ENCODE measurements around the gene FCAMR.
A peak's percentile ranks its signal among the peaks of the same experiment; 100 is the strongest.
"Not testable (repeated sequence)": the region's sequence is repeated elsewhere in the genome, so short reads cannot be mapped to it uniquely, and the experiment has no call there.

Gene FCAMR

DNA sequence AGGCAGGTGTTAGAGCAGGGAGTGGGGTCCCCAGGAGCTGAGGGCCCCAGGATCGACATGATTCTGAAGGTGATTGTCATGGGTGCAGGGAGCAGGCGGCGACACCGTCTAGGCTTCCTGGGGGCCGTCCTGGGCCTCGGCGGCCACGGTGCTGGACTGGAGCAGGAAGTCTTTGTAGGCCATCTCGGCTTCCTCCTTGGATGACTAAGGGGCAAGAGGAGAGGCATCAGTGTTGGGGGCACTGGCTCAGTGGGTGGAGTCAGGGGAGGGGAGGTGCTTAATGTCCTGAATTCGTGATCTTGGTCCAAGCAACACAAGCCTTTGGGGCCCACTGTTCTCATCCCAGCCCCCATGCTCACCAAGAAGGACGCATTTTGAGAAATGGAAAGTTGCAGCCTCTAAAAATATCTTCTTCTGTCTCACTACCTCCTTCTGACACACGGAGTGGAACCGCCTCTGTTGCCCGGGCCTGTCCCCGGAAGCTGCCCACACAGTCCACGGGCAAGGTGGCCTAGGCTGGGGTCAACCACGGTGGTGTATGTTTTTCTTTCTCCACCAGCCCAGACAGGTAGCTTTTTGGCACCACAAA, 40.0 kb downstream of the FCAMR start:
- DNase-seq: peak; percentile 72

DNA sequence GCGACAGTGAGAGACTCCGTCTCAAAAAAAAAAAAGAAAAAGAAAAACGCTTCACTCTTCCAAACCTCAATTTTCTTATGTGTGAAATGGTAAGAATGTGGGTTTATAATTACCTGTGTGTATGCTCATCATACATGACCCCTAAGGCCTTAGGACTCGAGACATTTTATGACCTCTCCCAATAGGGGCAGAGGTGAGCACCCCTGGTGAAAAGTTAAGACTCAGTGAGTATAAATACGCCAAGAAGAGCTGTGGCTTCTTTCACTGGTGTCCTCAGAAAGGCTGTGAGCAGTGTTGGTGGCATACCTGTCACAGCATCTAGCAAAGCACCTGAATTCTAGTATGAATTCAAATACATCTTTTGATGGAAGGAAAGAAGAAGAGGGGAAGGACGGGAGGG, 40.7 kb downstream of the FCAMR start:
- DNase-seq: no peak

DNA sequence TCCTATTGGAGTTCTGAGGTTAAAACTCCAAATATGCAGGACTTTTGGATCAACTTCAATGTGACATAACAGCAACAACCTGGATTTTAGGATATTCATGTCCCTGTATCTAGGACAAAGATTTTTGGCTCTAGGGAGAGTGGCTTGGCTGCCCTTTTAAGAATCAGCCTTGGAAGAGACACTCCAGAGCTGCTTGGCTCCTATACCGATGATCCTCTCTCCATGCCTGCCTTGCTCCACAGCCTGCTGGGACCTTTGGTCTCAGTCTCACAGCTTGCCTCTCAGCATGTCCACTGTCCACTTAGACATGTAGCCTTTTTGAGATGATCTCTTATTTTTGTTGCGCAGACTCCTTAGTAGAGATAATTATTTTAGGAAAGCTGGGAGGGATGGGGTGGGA, 44.0 kb downstream of the FCAMR start:
- DNase-seq: no peak

DNA sequence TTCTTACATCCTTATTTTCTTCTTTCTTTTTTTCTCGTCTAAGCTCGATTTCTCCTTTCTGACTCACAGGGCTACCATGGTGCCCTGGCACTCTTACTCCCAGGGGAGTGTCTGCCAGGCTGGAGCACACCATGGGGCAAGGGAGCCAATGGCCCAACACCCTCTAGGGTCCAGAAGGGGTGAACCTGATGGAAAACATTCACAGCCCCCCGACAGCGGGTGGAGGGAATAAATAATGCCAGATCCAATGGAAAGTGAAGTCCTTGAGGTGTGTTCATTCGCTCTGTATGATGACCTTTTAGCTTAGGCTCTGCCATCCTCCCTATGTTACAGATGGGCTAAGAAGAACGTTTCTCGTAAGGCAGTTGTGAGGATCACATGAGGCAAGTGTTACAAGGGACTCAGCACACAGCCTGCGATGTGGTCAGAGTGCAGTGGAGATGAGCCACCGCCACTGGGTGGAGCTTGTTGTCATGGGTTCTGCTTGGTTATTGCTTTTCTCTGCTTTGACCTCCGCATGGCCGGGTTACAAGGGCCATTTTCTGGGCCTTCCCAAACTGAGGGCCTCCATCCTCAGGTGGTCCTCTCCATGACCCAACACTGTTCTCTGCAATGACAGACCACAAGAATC, 45.0 kb downstream of the FCAMR start:
- peak; percentile 78 for DNase-seq

DNA sequence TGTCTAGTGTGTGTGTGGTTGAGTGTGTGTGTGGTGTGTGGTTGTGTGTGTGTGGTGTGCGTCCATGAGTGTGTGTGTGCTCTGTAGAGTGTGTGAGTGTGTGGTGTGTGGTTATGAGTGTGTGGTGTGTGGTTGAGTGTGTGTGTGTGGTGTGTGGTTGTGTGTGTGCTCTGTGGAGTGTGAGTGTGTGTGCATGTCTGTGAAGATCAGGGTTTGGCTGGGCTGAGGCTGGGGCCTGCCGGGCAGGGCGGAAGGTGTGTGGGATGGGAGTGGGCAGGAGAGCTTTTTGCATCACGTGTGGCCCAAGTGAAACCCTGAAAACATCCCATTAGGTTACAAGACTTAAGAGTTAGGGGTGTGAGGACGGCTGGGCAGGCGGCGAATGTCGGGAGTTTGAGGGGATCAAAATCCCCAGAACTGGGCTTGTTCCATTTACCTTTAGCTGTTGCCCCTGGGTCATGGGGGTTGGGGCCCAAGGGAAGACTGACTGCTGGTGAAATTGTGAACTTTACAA, 45.6 kb downstream of the FCAMR start:
- no peak for DNase-seq

DNA sequence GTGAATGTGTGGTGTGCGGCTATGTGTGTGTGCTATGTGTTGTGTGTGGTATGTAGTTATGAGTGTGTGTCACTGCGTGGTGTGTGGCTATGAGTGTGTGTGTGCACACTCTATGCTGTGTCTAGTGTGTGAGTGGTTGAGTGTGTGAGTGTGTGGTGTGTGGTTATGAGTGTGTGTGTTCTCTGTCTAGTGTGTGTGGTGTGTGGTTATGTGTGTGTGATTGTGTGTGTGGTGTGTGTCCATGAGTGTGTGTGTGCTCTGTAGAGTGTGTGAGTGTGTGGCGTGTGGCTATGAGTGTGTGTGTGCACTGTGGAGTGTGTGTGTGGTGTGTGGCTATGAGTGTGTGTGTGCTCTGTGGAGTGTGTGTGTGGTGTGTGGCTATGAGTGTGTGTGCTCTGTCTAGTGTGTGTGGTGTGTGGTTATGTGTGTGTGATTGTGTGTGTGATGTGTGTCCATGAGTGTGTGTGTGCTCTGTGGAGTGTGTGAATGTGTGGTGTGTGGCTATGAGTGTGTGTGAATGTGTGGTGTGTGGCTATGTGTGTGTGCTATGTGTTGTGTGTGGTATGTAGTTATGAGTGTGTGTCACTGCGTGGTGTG, 46.2 kb downstream of the FCAMR start:
- DNase-seq: not testable (repeated sequence)

DNA sequence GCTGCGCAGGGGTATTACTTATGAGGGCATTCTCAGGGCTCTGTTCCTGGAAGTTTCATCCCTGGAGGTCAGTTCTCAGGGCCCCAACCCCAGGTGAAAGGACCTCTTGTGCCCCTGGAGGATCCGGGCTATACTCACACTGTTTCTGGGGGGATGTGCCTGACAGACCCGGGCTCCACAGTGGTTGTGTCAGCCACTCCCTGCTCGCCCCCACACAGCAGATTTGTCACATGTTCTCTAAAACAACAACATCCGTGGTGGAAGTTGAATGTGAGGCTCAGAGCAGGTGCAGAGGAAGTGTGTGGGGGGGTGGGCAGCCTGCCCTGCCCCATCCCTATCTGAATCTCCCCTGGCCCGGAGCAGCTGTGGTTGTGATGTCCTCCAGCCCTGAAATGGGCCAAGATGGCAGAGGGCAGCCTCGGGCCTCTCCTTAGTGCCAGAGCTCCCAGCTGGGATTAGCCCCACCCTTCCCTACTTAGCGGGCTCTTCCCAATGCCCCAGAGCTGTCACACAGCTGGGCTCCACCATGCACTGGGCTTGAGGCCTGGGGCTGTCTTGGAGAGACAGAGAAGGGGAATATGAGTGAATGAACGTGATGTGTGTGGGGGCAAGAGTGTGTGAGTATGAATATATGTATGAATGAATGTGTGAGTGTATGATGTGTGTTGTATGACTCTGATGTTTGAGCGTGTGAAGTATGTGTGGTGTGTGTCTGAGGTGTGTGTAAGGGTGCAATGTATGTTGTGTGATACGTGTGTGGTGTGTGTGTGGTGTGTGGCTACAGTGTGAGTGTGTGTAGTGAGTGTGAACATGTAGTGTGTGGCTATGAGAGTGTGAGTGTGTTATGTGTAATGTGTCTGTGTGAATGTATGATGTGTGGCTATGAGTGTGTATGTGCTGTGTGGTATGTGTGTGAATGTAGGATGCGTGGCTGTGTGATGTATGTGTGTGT, 47.0 kb downstream of the FCAMR start:
- peak; percentile 85 for DNase-seq

DNA sequence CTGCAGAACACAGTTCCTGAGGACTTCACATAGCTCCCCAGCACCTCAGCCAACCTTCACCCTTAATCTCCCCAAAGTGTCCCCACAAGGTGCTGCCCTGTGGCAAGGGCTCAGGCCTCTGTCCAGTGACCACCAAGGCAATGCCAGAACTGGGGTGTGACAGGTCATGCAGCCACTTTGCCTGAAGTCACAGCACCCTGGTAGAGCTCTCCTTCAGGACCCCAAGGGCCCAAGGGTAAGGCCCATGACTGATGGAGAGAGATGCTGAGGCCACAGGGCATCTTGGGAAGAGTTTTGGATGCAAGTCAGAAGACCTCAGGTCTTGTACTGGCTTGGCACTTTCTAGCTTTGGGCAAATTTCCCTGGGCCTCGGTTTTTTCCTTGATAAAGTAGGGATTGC, 47.7 kb downstream of the FCAMR start:
- no peak for DNase-seq

DNA sequence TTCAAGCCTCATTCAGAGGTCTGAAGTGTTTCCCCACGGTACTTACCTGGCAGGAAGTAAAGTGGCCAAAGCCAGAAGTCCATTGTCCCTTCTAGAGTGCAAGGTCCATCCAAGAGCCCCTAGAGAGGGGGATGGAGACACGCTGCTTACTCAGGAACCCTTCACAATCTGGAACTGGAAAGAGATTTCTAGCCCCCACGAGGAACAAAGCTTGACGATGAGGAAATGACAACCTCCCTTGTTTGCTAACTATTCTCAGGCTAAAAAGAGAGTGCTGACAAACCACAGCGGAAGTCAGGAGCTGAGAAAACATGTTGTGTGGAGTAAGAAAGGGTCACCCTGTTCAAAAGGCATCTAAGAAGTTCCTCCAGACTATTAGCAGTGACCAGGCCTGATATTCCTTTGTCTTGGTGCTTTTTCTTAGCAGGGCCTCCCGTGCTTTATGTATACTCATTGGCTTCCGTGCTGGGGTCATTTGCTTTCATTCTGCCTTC, 48.4 kb downstream of the FCAMR start, which contains the start of gene FCMR:
Gene FCMR (minus strand): TSS at position 170 of the 494 bp plus-strand sequence. CDS start 87 bp downstream, at position 83.
- no peak for DNase-seq

DNA sequence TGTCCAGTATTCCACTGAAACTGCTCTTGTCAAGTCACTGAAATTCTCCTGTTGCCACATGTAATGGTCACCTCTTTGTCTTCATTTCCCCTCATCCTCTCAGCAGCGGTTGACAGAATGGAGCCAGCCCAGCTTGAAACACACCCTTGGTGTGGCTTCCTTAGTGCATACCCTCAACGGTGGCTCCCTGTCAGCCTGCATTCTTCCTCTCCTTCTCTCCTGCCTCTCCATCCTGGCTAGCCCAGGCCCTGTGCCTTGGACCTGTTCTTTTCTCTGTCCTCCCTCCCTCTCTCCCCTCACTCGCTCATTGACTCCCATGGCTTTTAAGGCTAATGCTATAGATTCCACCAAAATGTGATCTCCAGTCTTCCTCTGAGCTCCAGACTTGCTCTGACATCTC, 52.2 kb downstream of the FCAMR start:
- no peak for DNase-seq

DNA sequence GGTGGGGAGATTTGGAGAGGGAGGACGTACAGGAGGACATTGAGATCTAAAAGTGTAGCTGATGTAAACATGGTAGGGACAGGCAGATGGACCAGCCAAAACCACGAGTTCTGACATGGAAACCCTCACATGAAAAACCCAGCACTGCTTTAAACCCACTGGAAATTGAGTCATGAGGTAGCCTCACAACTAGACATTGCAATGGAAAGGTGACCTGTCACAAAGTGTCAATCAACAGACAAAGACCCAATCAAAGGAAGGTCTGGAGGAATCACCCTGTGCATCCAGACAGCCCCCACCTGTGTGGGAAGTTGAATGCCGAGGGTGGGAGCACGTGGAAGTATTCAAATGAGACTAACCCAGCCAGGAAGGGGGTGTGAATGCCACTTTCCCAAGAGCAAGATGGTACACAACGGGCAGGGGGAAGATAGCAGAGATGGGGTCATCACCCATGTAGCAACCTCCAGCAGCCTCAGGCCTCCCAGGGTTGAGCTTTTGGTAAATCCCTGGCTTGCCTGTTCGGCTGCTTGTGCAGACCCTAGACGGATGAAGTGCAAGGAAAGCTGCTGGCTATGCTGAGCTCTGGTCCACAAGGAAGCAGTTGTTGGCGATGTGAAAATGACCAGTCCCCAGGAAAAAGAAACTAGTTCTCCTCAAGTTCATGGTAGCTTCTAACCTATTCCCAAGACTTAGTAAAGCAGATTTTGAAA, 54.1 kb downstream of the FCAMR start:
- peak; percentile 64 for DNase-seq

DNA sequence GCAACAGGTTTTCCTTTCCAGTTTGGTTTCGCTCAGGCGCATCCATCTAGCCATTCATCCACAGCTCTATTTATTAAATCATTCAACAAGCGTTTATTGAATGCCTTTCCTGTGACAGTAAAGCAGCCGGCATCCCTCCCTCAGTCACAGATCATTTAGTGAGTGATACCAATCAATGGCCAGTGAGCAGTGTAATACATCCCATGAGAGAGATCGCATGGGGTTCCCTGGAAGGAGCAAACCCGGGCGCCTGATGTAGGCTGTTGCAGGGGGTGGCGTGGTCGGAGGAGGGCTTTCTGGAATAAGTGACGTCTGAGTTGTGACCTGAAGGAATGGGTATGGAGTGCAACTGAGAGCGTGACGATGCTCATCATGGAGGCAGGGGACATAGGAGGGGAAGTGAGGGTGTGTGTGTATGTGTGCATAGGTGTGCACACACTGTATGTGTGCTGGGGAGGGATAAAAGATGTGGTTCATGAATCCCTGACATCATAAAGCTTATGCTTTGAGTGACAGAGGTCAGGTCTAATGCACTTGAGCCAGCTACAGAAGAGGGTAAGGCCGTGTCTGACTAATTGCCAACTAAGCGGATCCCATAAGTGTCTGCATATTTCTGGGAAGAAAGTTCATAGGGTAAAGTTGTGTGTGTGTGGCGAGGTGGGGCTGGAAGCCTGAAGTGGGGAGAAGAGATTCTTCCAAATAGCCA, 55.1 kb downstream of the FCAMR start:
- no peak for DNase-seq

DNA sequence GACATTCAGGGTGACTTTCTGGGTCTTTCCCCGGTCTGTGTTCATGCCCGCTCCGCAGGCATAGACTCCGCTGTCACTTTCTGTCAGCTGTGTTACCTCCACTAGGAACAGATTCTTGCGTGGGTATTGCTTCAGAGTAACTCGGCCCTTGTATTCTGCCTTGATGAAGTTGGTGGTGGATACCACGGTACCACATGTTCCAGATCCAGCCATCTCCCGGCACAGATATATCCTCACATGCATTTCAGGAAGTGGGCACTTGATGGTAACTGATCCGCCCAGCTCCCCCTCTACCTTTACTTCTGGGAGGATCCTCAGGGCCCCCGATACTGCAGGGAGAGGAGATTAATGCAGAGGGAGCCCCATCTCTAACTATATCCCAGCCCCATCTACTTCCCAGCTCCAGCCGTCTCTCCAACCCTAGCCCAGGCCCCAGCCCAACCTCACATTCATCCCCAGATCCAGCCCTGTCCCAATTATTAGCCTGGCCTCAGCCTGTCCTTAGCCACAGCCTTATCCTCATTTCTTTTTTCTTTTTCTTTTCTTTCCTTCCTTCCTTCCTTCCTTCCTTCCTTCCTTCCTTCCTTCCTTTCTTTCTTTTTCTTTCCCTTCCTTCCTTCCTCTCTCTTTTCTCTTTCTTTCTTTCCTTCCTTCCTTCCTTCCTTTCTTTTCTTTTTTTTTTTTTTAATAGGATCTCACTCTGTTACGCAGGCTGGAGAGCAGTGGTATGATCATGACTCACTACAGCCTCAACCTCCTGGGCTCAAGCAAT, 56.3 kb downstream of the FCAMR start:
- DNase-seq: peak; percentile 57

DNA sequence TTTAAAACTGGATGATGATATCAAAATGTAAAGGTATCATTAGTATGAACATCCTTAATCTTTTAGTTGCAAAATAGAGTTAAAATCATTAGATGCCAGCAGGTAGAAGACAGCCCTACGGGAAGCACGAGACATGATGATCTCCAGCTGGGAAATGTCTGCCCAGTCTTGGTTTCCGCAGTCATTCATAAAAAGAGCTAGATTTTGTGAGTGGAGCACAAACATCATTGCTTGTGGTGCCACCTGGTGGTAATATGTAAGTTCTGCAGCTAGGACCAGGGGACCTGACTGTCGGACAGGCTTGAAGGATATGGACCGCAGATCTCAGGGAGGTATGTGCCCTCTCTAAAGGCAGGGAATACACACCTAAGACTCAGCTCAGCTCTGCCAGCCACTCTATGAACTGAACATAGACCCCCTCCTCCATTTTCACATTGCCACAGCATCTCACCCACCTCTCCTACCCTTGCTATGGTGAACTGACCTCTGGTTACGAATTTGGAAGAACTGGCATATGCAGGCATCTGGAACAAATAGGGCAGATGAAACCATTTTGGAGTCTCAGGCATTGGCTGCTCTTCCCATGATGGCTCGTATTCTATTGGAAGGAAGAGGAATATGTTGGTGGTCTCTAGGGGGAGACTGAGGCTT, 57.7 kb downstream of the FCAMR start:
- DNase-seq: peak; percentile 82

DNA sequence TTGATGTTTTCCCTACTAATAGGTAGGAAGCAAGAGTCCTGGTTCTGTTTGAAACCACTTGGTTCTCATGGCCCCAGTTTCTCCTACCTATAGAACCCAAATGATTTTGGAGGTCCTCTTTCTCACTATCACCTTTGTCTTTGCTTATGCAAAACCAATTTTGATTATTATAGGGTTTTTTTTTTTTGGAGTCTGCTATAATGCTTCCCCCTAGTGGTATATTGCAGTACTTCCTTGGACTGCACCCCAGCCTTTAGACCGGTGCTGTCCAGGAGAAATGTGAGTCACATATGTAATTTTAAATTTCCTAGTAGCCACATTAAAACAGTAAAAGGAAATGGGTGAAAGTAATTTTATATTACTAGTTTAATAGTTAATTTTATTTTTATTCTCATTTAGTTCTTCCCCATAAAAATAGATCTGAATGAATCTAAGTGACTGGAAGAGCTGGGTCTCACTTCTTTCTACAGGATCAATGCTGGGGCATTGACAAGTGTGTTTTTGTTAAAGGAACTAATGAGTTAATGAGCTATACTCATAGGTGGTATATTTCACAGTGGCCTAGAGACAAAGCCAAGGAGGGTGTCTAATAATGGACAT, 59.1 kb downstream of the FCAMR start:
- no peak for DNase-seq

DNA sequence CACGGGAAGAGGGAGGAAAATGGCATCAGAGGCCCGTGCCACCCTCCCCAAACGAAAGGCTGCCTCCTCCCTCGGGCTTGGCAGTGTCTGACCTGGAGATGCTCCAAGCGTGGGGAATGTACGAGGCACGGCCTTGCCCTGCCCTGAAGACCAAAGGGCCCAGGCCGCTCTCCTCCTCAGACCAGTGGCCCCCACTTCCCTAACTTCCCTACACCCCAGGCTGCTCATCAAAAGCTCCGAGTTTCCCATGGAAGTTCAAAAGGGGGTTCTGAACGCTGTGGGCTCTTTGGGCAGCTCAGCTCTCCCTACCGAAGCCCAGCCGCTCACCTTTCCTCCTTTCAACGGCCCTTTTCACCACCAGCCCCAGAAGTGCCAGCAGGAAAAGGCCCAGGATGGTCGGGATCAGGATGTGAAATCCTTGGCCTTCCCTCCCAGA, 60.4 kb downstream of the FCAMR start:
- peak; percentile 62 for DNase-seq

DNA sequence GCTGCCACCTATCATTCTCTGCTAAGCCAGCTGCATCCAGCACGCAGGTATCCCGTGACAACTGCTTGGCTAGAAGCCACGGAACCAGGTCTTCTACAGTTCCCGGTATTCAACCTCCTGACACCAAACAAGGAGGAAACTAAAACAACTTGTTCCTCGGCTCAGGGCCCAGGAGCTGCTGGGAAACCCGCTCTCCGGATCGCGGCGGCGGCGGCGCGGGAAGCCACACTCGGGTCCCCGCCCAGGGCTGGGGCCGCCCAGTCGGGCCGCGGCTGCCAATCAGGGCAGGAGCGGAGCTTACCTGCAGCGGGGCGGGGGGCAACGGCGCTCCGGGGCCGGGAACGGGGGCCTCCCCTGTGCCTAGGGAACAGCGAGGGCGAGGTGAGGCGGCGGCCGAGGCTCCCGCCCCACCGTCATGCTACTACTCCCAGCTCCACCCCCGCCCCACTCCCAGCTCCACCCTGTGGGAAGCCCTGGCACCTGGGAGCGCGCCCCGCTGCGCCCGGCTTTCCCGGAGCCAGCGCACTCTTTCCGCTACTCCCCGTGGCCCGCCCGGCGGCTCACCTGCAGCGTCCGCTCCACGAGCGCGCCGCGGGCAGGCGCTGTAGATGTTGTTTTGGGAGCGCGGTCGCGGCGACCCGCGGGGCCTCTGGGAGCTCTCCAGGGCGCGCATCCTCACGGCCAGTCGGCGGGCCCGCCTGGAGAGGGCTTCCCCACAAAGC, 60.9 kb downstream of the FCAMR start:
- DNase-seq: peak; percentile 80

DNA sequence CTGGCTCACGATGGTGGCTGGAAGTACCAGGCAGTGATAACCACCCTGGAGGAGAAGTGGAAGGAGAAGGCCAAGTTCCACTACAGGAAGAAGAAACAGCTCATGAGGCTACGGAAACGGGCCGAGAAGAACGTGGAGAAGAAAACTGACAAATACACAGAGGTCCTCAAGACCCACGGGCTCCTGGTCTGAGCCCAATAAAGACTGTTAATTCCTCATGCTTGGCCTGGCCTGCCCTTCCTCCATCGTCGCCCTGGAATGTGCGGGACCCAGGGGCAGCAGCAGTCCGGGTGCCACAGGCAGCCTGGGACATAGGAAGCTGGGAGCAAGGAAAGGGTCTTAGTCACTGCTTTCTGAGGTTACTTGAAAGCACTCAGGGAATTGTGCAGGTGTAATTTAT, 62.2 kb downstream of the FCAMR start:
- DNase-seq: no peak
